ENCODE measurements around the gene INPP4B.

DNA sequence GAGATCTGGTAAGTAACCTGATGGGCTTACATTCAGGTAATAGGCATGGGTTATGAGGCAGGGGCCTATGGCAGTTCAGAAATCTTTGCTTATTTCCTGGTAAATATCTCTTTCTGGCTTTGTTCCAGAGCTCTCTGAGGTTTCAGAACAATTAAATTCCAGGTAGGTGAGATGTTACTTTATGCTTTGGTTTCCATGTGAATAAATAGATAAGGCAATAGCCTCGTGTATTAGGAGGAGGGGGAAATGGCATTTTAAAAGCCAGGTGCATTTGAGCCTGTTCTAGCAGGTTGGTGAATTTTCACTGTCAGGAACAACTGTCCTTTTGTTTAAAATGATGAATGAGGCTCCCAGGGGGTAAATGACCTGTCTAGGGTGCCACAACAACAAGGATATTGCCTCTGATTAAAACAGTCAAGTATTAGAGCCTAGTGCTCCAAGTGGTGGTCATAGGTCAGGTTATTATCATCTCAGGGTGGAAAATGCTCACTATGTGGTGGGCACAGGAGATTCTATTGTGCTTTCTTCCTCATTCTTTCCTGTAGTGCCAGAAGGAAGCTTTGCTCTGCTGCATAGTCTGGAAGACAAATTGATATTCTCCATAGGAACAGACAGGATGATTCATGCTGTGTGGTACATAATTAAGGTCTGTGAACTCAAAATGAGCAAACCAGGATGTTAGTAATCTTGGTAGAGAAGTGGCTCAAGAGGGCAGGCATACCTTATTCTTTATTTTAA is 296.2 kb downstream of the INPP4B start:
- TF ChIP-seq, protein P1, sequence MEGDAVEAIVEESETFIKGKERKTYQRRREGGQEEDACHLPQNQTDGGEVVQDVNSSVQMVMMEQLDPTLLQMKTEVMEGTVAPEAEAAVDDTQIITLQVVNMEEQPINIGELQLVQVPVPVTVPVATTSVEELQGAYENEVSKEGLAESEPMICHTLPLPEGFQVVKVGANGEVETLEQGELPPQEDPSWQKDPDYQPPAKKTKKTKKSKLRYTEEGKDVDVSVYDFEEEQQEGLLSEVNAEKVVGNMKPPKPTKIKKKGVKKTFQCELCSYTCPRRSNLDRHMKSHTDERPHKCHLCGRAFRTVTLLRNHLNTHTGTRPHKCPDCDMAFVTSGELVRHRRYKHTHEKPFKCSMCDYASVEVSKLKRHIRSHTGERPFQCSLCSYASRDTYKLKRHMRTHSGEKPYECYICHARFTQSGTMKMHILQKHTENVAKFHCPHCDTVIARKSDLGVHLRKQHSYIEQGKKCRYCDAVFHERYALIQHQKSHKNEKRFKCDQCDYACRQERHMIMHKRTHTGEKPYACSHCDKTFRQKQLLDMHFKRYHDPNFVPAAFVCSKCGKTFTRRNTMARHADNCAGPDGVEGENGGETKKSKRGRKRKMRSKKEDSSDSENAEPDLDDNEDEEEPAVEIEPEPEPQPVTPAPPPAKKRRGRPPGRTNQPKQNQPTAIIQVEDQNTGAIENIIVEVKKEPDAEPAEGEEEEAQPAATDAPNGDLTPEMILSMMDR (IDR thresholded peaks at IDR 0.05; ENCODE audit: low read depth, low read length): no peak
- TF ChIP-seq POLR2A (IDR thresholded peaks at IDR 0.05; ENCODE audit: extremely low read depth, insufficient read length) (no peak), MYC (IDR thresholded peaks at IDR 0.05; ENCODE audit: low read depth, low read length) (no peak)

All from NB4 (cell line).